Stomach smooth muscle (tissue), 2 donors: ENCODE measurements around the gene CLCN7.

Source experiments
- H3K27ac ChIP-seq: one replicate; pipeline ENCODE4 v1.7.0; 2013; ENCODE audit warnings: mild to moderate bottlenecking, low read length, inconsistent platforms
- H3K27me3 ChIP-seq, 2 donors: one replicate each; pipeline ENCODE4 v1.7.0; 2013; ENCODE audit warnings: low read length in 2 of 2; ENCODE audit not compliant: insufficient read depth in 2 of 2, control insufficient read depth in 1 of 2
- H3K36me3 ChIP-seq, 2 donors: one replicate each; pipeline ENCODE4 v1.7.0; 2013; ENCODE audit warnings: low read length in 2 of 2; ENCODE audit not compliant: control insufficient read depth in 2 of 2, insufficient read depth in 2 of 2
- H3K4me1 ChIP-seq: one replicate; pipeline ENCODE4 v1.7.0; 2013; ENCODE audit warnings: low read length; ENCODE audit not compliant: control insufficient read depth, insufficient read depth
- H3K4me3 ChIP-seq, 2 donors: one replicate each; pipeline ENCODE4 v1.7.0; 2013; ENCODE audit warnings: low read length in 2 of 2
- H3K9ac ChIP-seq, 2 donors: one replicate each; pipeline ENCODE4 v1.7.0; 2013; ENCODE audit warnings: low read length in 2 of 2, mild to moderate bottlenecking in 1 of 2
- H3K9me3 ChIP-seq, 2 donors: one replicate each; pipeline ENCODE4 v1.7.0; 2013; ENCODE audit warnings: low read length in 2 of 2; ENCODE audit not compliant: control insufficient read depth in 2 of 2
- donor health status: healthy.
- donor health status: Pancreatic carcinoma.

CLCN7 gene

DNA sequence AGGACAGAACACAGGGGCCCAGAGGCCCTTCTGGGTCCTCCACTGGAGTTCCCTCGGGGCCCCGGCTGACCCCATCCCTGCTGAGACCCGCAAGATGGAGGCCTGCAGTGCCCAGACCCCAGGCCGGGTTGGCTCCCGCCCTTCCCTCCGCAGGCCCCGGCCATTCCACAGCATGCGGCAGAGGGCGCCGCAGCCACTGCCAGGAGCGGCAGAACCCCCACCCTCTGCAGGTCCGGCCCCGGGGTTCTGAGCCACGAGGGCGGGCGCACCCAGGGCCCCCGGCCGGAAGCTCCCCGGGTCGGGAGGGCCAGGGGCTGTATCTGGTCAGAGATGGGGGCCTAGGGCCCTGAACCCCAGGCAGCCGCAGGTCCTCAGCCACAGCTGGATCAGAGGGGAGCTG, 46.3 kb downstream of the CLCN7 start:
- Histone ChIP-seq H3K4me3 (no peak overlapping the region), H3K4me1 (no peaks in the 10 kb centered on the region), H3K27me3 (peaks cover 0 to 4% of the 10 kb centered on the region in 2 donors), H3K36me3 (no peaks in the 10 kb centered on the region), H3K27ac (no peak overlapping the region), H3K9me3 (no peaks in the 10 kb centered on the region), H3K9ac (no peak overlapping the region)

- Histone ChIP-seq H3K4me1 (no peaks in the 10 kb centered on the region), H3K9me3 (no peaks in the 10 kb centered on the region), H3K27me3 (peaks cover 0 to 4% of the 10 kb centered on the region in 2 donors), H3K9ac (no peak overlapping the region), H3K4me3 (no peak overlapping the region), H3K27ac (no peak overlapping the region), H3K36me3 (no peaks in the 10 kb centered on the region)
Observed at GRCh38 chr16:1427473-1428461, 47.1 kb downstream of the CLCN7 start.

- Histone ChIP-seq H3K27ac (no peak overlapping the region), H3K4me3 (no peak overlapping the region), H3K9me3 (no peaks in the 10 kb centered on the region), H3K27me3 (peaks cover 0 to 4% of the 10 kb centered on the region in 2 donors), H3K36me3 (no peaks in the 10 kb centered on the region), H3K4me1 (no peaks in the 10 kb centered on the region), H3K9ac (no peak overlapping the region)
Observed at GRCh38 chr16:1426734-1427471, 47.9 kb downstream of the CLCN7 start.

DNA sequence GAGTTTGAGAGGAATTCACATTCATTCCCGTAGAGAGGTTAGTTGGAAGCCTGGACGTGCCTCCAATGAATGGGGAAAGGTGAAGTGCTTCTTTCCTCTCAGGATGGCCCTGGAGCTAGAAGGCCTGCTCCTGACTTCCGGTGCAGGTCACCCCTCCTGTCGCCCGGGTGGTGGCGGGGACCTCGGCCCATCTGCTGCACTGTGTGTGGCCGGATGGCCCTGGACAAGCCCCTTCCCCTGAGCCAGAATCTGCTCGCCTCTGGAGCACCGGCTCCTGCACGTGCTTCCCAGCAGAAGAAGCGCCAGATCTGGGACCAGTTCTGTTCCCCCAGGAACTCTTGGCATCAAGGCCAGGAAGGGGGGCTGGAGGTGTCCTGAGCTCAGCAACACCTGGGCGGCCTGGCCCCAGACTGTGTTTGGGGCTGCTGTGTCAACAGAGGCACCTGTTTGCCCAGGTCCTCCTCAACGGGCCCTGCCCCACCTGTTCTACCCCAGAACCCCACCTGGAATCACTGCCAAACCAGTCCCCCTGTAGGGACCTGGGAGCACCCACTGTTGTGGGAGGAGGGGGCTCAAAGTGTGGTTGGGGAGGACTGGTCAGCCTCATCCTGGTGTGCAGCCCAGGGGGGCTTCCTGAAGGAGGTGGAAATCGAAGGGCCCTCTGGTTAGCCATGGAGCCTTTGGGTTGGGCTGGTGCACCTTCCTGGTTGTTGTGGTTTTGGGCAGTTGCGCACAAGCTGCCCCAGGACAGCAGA, 49.0 kb downstream of the CLCN7 start:
- no peak overlapping the region for H3K9ac ChIP-seq
- H3K4me1 ChIP-seq, result peaks cover 3% of the 10 kb centered on the region
- H3K27me3 ChIP-seq, result peaks cover 0 to 4% of the 10 kb centered on the region in 2 donors
- no peaks in the 10 kb centered on the region for H3K9me3 ChIP-seq
- no peak overlapping the region for H3K4me3 ChIP-seq
- no peaks in the 10 kb centered on the region for H3K36me3 ChIP-seq
- H3K27ac ChIP-seq, result no peak overlapping the region

- Histone ChIP-seq H3K36me3 (no peaks in the 10 kb centered on the region), H3K4me1 (peaks cover 10% of the 10 kb centered on the region), H3K9ac (no peak overlapping the region), H3K9me3 (no peaks in the 10 kb centered on the region), H3K27ac (no peak overlapping the region), H3K27me3 (no peaks in the 10 kb centered on the region), H3K4me3 (no peak overlapping the region)
Observed at GRCh38 chr16:1424028-1424427, 50.8 kb downstream of the CLCN7 start.

- peaks cover 10% of the 10 kb centered on the region for H3K4me1 ChIP-seq
- no peak overlapping the region for H3K9ac ChIP-seq
- H3K4me3 ChIP-seq, result no peak overlapping the region
- no peaks in the 10 kb centered on the region for H3K36me3 ChIP-seq
- no peaks in the 10 kb centered on the region for H3K9me3 ChIP-seq
- H3K27ac ChIP-seq, result no peak overlapping the region
- H3K27me3 ChIP-seq, result no peaks in the 10 kb centered on the region
Observed at GRCh38 chr16:1422076-1422475, 52.8 kb downstream of the CLCN7 start.

DNA sequence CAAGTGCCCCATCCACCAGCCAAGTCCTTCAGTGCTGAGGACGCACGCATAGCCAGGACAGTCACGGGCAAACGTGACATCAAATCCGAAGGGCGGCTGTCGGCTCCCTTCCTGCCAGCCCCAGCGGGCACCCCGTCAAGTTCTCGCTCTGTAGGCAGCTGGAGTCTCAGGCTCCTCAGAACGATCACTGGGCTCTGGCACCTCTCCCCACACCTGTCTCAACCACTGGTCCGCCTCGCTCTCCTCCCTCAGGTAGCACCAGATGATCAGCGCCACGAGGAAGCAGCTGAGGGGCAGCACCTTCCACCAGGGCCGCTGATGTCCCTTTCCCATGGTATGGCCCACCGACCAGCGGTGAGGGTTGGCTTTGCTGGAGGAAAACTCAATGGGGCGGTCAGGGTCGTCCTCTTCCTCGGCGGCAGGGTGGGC, 54.7 kb downstream of the CLCN7 start:
- H3K27me3 ChIP-seq, result no peaks in the 10 kb centered on the region
- peak overlapping the region; percentile 92 for H3K27ac ChIP-seq
- peak overlapping the region; percentile 81 to 92 for H3K9ac ChIP-seq

DNA sequence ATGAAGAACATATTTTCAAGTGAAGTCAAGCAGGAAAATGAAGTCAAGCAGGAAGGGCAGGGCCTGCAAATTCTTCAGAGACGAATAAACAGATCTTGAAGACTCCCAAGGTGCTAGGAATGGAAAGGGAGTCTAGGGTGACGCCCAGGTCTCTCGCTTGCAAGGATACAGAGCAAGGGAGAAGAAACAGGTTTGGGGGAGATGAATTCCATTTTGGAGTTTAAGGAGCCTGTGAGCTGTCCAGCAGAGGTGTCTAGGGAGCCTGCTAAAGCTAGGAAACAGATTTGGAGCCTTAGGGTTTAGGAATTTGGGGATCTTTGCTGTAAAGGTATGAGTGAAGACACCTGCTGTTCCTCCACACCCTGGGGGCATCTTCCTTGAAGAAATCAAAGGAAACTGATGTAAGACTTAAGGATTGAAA, 58.3 kb downstream of the CLCN7 start:
- no peaks in the 10 kb centered on the region for H3K9me3 ChIP-seq
- H3K9ac ChIP-seq, result no peak overlapping the region
- no peak overlapping the region for H3K4me3 ChIP-seq
- no peaks in the 10 kb centered on the region for H3K27me3 ChIP-seq
- H3K27ac ChIP-seq, result no peak overlapping the region
- peaks cover 2 to 4% of the 10 kb centered on the region in 2 donors for H3K36me3 ChIP-seq
- H3K4me1 ChIP-seq, result peaks cover 24% of the 10 kb centered on the region

More for the DNA sequence above, 54.7 kb downstream of the CLCN7 start:
- peaks cover 10% of the 10 kb centered on the region for H3K4me1 ChIP-seq
- H3K9me3 ChIP-seq, result no peaks in the 10 kb centered on the region
- peak overlapping the region; percentile 92 to 95 for H3K4me3 ChIP-seq
- no peaks in the 10 kb centered on the region for H3K36me3 ChIP-seq

DNA sequence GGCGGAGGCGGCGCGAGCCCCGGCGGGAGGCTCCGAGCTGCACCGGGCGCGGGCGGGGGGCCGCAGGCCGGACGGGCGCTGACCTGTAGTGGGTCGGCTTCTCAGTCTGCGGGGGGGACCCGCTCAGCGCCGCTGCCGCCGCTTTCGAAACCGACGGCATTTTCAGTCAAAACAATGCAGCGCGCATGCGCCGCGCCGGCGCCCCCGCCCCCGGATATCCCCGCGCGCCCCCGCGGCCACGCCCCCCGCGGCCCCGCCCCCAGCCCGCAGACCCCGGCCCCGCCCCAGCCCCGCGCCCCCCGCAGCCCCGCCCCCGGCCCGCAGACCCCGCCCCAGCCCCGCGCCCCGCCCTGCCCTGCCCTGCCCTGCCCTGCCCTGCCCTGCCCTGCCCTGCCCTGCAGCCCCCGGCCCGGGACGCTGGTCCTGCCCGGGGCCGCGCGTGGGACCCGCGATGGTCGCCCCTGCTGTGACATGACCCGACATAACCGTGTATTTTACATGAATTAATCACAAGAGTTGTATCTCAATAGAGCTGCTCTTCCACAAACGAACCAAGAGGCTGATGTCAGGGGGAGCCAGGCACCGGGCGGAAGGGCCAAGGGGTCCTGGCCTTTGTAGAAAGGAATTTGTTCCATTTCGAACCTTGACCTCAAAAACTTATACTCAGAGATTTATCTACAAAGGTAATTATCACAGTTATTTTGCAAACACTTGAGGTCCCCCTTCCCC, 60.1 kb downstream of the CLCN7 start, which contains the start of gene UNKL:
UNKL (minus strand) TSS at position 173 of the 729 bp plus-strand sequence; CDS start at position 160, 13 bp downstream.
- Histone ChIP-seq H3K27ac (peak within 1 kb of the TSS; percentile 73), H3K4me3 (peak within 1 kb of the TSS; percentile 67 to 86), H3K9ac (peak within 1 kb of the TSS; percentile 60 to 69), H3K27me3 (no peaks in the 10 kb centered on the region), H3K36me3 (peaks cover 4% of the 10 kb centered on the region in 2 donors), H3K9me3 (no peaks in the 10 kb centered on the region), H3K4me1 (peaks cover 14% of the 10 kb centered on the region)
